CD4-positive, alpha-beta T cell treated with Interleukin-10 for 1 hour (primary cell): ENCODE data around the gene KCNMA1.

Source experiments
- DNase-seq: peaks from one replicate; pipeline ENCODE4 v3.0.0-alpha.2; 2020

KCNMA1 gene

GRCh38 chr10:77164616-77165311 lies 472.8 kb downstream of the KCNMA1 start:
- no peak for DNase-seq

- DNase-seq = no peak
Measured at GRCh38 chr10:77163670-77164348, 473.8 kb downstream of the KCNMA1 start.

GRCh38 chr10:77162697-77163096 lies 474.9 kb downstream of the KCNMA1 start:
- no peak for DNase-seq

GRCh38 chr10:77160679-77161078 lies 476.9 kb downstream of the KCNMA1 start:
- DNase-seq = no peak

GRCh38 chr10:77159538-77160110 lies 478.0 kb downstream of the KCNMA1 start:
- DNase-seq = no peak

- DNase-seq = no peak
Measured at GRCh38 chr10:77158666-77159065, 478.9 kb downstream of the KCNMA1 start.

- DNase-seq = no peak
Measured at GRCh38 chr10:77157248-77158019, 480.2 kb downstream of the KCNMA1 start.

- DNase-seq = no peak
Measured at GRCh38 chr10:77156406-77156879, 481.2 kb downstream of the KCNMA1 start.

- DNase-seq = no peak
Measured at GRCh38 chr10:77152256-77152655, 485.4 kb downstream of the KCNMA1 start.

GRCh38 chr10:77151408-77151807 lies 486.2 kb downstream of the KCNMA1 start:
- DNase-seq = no peak

GRCh38 chr10:77149706-77150105 lies 487.9 kb downstream of the KCNMA1 start:
- no peak for DNase-seq

- no peak for DNase-seq
Measured at GRCh38 chr10:77149001-77149400, 488.6 kb downstream of the KCNMA1 start.

- DNase-seq = no peak
Measured at GRCh38 chr10:77147871-77148270, 489.7 kb downstream of the KCNMA1 start.

- DNase-seq = no peak
Measured at GRCh38 chr10:77146712-77147336, 490.8 kb downstream of the KCNMA1 start.

GRCh38 chr10:77144656-77145055 lies 493.0 kb downstream of the KCNMA1 start:
- DNase-seq = no peak

GRCh38 chr10:77139252-77140160 lies 498.1 kb downstream of the KCNMA1 start:
- DNase-seq = no peak

- no peak for DNase-seq
Measured at GRCh38 chr10:77138541-77138940, 499.1 kb downstream of the KCNMA1 start.

GRCh38 chr10:77135555-77135954 lies 502.1 kb downstream of the KCNMA1 start:
- no peak for DNase-seq

- no peak for DNase-seq
Measured at GRCh38 chr10:77131214-77131613, 506.4 kb downstream of the KCNMA1 start.

- DNase-seq = no peak
Measured at GRCh38 chr10:77127243-77127642, 510.4 kb downstream of the KCNMA1 start.

- no peak for DNase-seq
Measured at GRCh38 chr10:77125231-77125630, 512.4 kb downstream of the KCNMA1 start.

- no peak for DNase-seq
Measured at GRCh38 chr10:77123330-77123729, 514.3 kb downstream of the KCNMA1 start.
